CD4-positive, alpha-beta T cell treated with Interleukin-1 beta for 1 hour (primary cell): ENCODE measurements around the gene GALNT15.
A peak's percentile ranks its signal among the peaks of the same experiment; 100 is the strongest.

Experiments used
- DNase-seq, 2 donors: peaks; one replicate each; pipeline ENCODE4 v3.0.0-alpha.2; 2020 to 2022

GALNT15 gene

DNA sequence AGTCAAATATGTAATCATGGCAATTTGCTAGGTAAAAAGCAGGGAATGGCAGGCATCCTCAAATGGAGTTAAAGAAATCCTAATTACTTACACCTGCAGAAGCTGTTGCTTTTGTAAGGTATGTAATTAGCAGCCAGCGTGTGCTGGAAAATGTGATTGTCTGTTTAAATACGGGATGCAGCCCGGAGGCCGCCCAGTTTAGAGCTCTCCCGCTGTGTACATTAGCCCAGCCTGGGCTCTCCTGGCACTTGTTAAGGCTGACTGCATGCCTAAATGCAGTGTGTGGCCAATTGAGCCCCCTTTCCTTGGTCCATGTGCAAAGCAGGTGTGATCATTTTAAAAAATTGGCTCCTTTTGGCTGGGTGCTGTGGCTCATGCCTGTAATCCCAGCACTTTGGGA lies 81.2 kb downstream of the GALNT15 start:
- no peak for DNase-seq

GRCh38 chr3:16257309-16257708 lies 82.8 kb downstream of the GALNT15 start:
- no peak for DNase-seq

DNA sequence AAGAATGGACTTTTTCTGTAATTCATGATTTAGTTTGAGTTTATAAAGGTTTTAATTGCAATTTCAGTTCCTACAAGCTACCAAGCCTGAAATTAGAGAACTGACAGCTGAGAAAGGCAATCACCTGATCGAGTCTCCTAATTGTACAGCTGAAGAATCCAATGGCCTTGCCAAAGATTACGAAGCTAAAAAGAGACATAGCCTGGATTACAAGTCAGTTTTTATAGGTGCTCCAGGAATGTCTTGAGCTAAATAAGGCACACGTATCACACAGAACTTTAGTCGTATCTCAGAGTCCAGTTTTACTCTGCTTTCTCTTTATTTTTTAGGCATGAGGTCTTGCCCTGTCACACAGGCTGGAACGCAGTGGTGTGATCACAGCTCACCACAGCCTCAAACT lies 83.7 kb downstream of the GALNT15 start:
- no peak for DNase-seq

GRCh38 chr3:16258866-16259265 lies 84.4 kb downstream of the GALNT15 start:
- DNase-seq, result no peak

GRCh38 chr3:16260046-16260445 lies 85.6 kb downstream of the GALNT15 start:
- no peak for DNase-seq

DNA sequence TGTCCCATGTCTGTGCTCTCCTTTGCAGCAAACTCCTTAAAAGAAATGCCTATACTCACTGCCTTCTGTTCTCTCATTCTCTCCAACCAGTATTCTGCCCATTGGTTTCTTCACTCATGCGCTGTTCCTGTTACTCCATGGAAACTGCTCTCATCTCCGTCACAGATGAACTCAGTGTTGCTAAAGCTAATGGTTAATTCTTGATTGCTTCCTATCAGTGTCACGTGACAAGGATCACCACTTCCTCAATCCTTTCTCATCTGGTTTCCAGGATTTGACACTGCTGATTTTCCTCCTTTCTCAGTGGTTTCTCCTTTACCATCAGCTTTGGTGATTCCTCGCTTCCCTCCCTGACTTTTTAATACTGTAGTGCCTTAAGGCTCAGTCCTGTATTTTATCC lies 87.7 kb downstream of the GALNT15 start:
- DNase-seq, result no peak

- DNase-seq, result no peak
Observed at GRCh38 chr3:16264174-16264707, 89.8 kb downstream of the GALNT15 start.

DNA sequence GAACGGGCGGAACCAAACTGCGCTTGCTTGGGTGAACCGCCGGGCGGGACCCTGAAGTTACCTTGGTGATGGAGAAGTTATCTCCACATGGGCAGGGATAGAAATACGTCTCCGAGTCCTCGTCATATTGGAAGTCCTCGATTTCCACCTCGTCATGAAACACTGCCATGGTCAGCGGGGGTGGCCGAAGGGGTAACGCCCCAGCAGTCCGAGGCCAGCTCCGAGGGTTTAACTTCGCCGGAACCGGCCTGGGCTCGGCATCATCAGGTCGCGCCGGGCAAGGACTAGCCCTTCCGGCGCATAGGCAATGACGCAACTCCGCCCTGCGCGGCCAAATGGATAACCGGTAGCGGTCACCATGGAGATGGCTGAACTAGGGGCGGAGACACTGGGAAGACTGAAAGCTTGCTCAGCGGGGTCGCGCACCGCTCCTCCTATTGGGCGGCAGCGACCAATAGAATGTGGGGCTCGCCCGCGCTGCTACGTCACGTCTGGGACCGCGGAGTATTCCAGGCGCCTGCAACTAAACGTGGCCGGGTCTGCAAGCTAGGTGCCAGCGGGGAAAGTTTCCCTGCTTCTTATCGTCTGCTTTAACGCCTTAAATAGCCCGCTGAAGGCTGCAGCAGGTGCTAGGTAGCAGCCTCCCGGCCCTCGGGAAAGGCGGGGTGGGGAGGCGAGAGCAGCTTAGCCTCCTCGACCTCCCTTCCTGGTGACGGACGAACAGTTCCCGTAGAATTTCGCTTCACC lies 90.4 kb downstream of the GALNT15 start, which contains the start of the genes DPH3 and OXNAD1:
Gene DPH3, minus strand, starts transcription at position 236 of the 747 bp plus-strand sequence. Its CDS starts 67 bp downstream, at position 169.
Gene OXNAD1, plus strand, starts transcription at position 505 of the 747 bp plus-strand sequence. CDS start 5,741 bp downstream, outside the sequence.
- DNase-seq, result peak; percentile 99

- DNase-seq, result no peak
Observed at GRCh38 chr3:16265455-16265786, 90.9 kb downstream of the GALNT15 start.

- DNase-seq, result no peak
Observed at GRCh38 chr3:16266714-16267113, 92.2 kb downstream of the GALNT15 start.

GRCh38 chr3:16270855-16271254 lies 96.4 kb downstream of the GALNT15 start:
- no peak for DNase-seq

DNA sequence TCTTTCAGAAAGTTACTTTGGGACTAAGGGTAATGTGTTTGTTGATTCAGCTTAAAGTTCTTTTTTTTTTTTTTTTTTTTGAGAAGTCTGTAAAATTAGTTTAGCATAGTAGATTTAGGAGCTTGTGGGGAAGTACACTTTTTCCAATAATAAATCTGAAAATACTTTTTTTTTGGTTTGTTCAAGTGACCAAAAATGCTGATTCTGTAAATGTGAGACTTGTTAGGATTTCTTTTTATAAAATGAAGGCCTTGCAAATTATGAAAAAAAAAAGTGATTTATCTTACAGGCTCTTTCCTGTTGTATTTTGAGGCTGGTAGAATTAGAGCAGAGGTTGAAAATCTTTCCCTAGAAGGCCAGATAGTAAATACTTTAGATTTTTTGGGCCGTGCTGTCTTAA lies 98.1 kb downstream of the GALNT15 start:
- no peak for DNase-seq

DNA sequence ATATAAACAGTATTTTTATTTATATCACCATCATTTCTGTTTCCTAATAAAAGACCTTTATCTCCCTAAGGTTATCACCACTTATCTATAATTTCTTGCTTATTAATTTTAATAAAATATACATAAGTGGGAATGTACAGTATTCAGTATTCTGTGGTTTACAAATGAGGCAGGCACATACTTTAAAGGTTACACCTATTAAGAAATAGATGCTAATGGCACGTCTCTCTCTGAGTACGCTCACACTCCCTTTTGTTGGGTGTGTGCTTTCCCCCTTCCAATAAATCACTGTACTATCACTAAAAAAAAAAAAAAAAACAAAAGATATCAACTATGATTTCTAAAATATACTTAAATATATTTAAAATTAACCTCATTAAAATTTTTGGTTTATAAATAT lies 99.4 kb downstream of the GALNT15 start:
- DNase-seq, result no peak

DNA sequence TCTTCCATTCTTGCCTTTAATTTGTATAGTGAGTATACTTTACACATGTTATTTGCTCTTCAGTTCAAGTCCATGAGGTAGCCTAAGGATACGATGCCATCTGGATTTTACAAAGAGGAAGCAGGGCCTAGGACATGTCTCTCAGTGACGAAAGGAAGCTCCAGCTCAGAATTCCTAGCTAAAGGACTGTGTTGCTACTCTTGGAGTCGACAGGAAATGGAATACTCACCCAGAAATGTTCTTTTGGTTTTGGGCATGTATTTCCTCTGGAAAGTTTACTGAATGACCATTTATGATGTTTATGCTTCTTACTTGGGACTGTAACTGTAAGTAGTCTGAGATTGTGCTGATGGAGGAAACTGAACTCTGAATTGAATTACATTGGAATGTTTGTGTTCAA lies 103.0 kb downstream of the GALNT15 start:
- DNase-seq, result no peak

DNA sequence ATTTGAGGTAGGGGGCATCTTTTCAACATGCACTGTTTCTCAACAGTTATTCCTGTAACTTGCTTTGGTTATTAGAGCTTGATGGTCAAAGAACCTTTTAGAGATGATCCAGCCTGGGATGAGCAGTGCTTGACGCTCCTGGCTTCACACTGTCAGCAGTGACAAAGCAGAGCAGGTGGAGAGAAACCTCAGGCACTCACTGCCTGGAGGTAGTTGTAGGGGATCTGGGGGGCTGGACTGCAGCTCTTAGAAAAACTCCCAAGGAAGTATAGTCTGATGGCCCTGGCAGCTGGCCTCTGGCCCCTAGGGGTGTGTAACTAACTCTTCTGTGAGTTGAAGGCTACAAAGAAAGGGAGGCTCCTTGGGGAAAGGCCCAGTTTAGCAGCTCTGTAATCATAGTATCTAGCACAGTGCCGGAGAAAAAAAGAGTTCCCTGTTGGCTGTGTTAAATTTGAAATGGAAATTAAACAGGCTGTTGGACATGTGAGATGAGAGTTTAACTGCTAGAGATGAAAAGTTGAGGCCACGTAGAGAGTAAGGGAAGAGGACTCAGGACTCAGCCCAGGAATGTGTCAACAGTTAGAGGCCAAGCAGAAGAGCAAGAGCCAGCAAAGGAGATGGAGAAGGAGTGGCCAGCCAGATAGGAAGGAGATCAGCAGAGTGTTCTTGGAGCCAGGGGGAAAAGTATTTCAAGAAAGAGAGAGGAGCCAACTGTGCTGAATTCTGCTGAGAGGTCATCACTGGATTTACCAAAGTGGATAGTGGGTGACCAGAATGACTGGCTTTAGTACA lies 104.7 kb downstream of the GALNT15 start:
- no peak for DNase-seq

DNA sequence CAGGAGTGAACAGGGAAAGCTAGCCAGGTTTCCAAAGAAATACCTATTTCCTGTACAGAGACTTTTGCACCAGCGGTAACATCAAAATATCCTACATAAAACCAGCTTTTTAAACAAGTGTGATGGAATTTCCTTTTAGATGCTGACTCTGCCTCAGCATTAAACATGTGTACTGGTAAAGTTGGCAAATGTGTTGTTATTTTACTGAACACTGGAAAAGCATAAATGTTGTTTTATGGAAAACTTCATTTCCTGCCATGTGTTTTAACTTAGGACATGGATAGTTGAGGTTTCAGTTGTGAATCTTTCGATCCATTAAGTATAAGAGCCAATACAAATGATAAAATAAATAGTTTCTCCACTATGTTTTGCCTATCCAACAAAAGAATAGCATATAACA lies 106.2 kb downstream of the GALNT15 start:
- DNase-seq, result no peak
